ENCODE measurements around the gene ZNFX1.

ZNFX1 gene

DNA sequence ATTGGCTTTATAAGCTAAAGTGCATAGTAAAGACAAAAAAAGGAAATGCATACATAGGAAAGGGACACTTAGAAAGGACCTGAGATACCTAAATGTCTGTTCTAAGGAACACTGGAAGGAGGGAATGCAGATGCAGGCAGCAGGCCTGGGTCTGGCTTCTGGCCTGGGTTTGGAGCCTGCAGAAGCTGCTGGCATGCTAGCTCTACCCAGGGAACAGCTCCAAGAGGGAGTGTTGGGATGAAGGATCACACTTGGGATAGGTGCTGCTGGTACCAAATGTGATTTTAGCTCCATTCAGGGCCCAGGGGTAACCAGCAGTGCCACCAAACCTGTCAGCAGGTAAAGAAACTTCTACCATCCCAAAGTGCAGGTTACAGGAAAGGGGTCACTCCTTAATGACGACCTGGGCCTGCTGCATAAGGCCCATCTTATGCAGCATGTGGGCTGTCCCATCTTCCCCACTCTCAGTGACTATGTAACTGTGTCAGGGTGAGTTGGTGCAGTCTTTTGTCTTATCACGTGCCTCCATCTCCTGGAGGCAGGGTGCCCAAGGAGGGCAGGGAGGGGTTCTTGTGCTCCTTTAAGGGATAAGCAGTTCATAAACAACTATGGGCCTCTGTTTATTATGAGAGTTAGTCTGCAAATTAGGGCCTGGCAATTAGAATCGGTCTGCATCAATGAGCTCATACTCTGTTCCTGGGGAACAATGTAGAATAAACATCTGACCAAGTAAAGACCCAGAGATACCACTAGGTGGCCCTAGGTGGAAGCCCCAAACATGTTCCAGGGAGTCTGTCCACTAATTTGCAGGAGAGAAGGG lies 31.7 kb downstream of the ZNFX1 start:
- TF ChIP-seq SPI1 (IDR thresholded peaks at IDR 0.05; ENCODE audit: borderline replicate concordance, low read depth) = no peak
- TF ChIP-seq POLR2AphosphoS5 (IDR thresholded peaks at IDR 0.05; ENCODE audit: low read depth) = peak; percentile 48; the same call in 1 of the 2 replicates
- TF ChIP-seq, protein P1, sequence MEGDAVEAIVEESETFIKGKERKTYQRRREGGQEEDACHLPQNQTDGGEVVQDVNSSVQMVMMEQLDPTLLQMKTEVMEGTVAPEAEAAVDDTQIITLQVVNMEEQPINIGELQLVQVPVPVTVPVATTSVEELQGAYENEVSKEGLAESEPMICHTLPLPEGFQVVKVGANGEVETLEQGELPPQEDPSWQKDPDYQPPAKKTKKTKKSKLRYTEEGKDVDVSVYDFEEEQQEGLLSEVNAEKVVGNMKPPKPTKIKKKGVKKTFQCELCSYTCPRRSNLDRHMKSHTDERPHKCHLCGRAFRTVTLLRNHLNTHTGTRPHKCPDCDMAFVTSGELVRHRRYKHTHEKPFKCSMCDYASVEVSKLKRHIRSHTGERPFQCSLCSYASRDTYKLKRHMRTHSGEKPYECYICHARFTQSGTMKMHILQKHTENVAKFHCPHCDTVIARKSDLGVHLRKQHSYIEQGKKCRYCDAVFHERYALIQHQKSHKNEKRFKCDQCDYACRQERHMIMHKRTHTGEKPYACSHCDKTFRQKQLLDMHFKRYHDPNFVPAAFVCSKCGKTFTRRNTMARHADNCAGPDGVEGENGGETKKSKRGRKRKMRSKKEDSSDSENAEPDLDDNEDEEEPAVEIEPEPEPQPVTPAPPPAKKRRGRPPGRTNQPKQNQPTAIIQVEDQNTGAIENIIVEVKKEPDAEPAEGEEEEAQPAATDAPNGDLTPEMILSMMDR (IDR thresholded peaks at IDR 0.05; ENCODE audit: insufficient read depth, low read length) = peak; percentile 60
- H3K27me3 ChIP-seq (ENCODE audit: insufficient read depth, poor library complexity, severe bottlenecking) = no peaks in the 10 kb centered on the region
- peak in 1 of 2 experiments; percentile 41 for DNase-seq (ENCODE audit: low read depth in 1 of 2, low spot score in 1 of 2)
- no peak overlapping the region for H3K4me3 ChIP-seq (replicated peaks; ENCODE audit: insufficient read depth, low read length)
- H3K27ac ChIP-seq (replicated peaks) = no peak overlapping the region

DNA sequence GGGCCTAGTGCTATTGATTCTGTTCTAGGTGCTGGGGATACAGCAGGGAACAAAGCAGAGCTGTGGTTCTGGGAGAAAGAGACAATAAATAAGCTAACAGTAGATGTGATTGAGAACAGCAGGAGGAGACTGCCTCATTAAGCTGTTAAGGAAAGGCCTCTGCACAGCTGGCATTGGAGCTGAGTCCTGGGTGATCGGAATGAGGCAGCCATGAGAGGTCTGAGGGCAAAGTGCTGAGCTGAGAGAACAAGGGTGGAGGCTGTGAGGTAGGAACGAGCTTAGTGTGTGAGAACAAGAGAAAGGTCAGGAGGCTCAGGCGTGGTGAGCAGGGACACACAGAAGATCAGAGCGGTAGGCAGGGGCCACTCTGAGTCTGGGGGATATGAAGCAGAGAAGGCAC lies 40.3 kb downstream of the ZNFX1 start:
- Histone ChIP-seq H3K4me3 (replicated peaks; ENCODE audit: insufficient read depth, low read length) (no peak overlapping the region), H3K27ac (replicated peaks) (no peak overlapping the region), H3K27me3 (ENCODE audit: insufficient read depth, poor library complexity, severe bottlenecking) (no peaks in the 10 kb centered on the region)
- TF ChIP-seq POLR2AphosphoS5 (IDR thresholded peaks at IDR 0.05; ENCODE audit: low read depth) (no peak), GABPA (IDR thresholded peaks at IDR 0.05; ENCODE audit: low read depth) (no peak), SPI1 (IDR thresholded peaks at IDR 0.05; ENCODE audit: borderline replicate concordance, low read depth) (no peak)
- TF ChIP-seq, protein P1 (IDR thresholded peaks at IDR 0.05; ENCODE audit: insufficient read depth, low read length) = no peak
- TF ChIP-seq, protein P2, sequence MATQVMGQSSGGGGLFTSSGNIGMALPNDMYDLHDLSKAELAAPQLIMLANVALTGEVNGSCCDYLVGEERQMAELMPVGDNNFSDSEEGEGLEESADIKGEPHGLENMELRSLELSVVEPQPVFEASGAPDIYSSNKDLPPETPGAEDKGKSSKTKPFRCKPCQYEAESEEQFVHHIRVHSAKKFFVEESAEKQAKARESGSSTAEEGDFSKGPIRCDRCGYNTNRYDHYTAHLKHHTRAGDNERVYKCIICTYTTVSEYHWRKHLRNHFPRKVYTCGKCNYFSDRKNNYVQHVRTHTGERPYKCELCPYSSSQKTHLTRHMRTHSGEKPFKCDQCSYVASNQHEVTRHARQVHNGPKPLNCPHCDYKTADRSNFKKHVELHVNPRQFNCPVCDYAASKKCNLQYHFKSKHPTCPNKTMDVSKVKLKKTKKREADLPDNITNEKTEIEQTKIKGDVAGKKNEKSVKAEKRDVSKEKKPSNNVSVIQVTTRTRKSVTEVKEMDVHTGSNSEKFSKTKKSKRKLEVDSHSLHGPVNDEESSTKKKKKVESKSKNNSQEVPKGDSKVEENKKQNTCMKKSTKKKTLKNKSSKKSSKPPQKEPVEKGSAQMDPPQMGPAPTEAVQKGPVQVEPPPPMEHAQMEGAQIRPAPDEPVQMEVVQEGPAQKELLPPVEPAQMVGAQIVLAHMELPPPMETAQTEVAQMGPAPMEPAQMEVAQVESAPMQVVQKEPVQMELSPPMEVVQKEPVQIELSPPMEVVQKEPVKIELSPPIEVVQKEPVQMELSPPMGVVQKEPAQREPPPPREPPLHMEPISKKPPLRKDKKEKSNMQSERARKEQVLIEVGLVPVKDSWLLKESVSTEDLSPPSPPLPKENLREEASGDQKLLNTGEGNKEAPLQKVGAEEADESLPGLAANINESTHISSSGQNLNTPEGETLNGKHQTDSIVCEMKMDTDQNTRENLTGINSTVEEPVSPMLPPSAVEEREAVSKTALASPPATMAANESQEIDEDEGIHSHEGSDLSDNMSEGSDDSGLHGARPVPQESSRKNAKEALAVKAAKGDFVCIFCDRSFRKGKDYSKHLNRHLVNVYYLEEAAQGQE (IDR thresholded peaks at IDR 0.05; ENCODE audit: insufficient replicate concordance, low read depth) = no peak
- no peak for DNase-seq (ENCODE audit: low read depth in 1 of 2, low spot score in 1 of 2)

DNA sequence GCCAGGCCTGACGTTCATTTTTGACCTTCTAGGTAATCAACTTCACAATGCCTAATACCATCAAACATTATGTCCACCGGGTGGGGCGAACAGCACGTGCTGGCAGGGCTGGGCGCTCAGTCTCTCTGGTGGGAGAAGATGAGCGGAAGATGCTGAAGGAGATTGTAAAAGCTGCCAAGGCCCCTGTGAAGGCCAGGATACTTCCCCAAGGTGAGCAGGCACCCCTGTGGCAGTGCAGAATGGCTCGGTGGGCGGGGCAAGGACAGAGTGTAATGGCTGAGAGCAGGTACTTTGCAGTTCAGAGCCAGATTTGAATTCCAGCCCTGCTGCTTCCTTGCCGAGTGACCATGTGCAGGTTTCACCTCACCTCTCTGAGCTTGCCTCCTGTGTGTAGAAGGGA lies 41.6 kb downstream of the ZNFX1 start:
- TF ChIP-seq, protein P2 (IDR thresholded peaks at IDR 0.05; ENCODE audit: insufficient replicate concordance, low read depth) = no peak
- no peak for TF ChIP-seq SPI1 (IDR thresholded peaks at IDR 0.05; ENCODE audit: borderline replicate concordance, low read depth)
- no peak for TF ChIP-seq GABPA (IDR thresholded peaks at IDR 0.05; ENCODE audit: low read depth)
- TF ChIP-seq POLR2AphosphoS5 (IDR thresholded peaks at IDR 0.05; ENCODE audit: low read depth) = no peak
- TF ChIP-seq, protein P1 (IDR thresholded peaks at IDR 0.05; ENCODE audit: insufficient read depth, low read length) = no peak
- no peak for DNase-seq (ENCODE audit: low read depth in 1 of 2, low spot score in 1 of 2)
- Histone ChIP-seq H3K27me3 (ENCODE audit: insufficient read depth, poor library complexity, severe bottlenecking) (no peaks in the 10 kb centered on the region), H3K27ac (replicated peaks) (no peak overlapping the region), H3K4me3 (replicated peaks; ENCODE audit: insufficient read depth, low read length) (no peak overlapping the region)
